HepG2 (cell line): ENCODE results near the gene ANKS4B.

Experiments
- CTCF ChIP-seq: sonication (generic); formaldehyde crosslinking; IDR thresholded peaks from 2 replicates; pipeline ENCODE4 v1.5.0; 2020; ENCODE audit warnings: mild to moderate bottlenecking, missing genetic modification reagents, moderate library complexity
- EZH2 ChIP-seq: conservative IDR thresholded peaks from 2 replicates; pipeline ENCODE4 v1.6.1; 2012; ENCODE audit warnings: mild to moderate bottlenecking, low read depth, low read length, moderate library complexity
- FOXK2 ChIP-seq: fragments of 450-650 bp; IDR thresholded peaks from 2 replicates; pipeline ENCODE4 v1.6.1; 2016
- KLF16 ChIP-seq, 2 experiments: sonication (generic) in 1 of 2; formaldehyde crosslinking in 1 of 2; IDR thresholded peaks; 2 replicates each; pipeline versions ENCODE4 v1.6.1 to v1.8.0; 2016 to 2023; ENCODE audit warnings: missing genetic modification reagents in 2 of 2, missing compliant biosample characterization in 1 of 2
- PITX1 ChIP-seq: sonication (generic); formaldehyde crosslinking; IDR thresholded peaks from 2 replicates; pipeline ENCODE4 v1.5.1; 2020; ENCODE audit warnings: mild to moderate bottlenecking, missing genetic modification reagents
- POLR2AphosphoS5 ChIP-seq: IDR thresholded peaks from 2 replicates; pipeline ENCODE4 v1.6.1; 2012; ENCODE audit warnings: low read depth, low read length
- RNF2 ChIP-seq: fragments of 450-650 bp; conservative IDR thresholded peaks from 2 replicates; pipeline ENCODE4 v1.6.1; 2016; ENCODE audit warnings: low read depth
- SP1 ChIP-seq, 2 experiments: fragments of 450-650 bp in 1 of 2; sonication (generic) in 1 of 2; formaldehyde crosslinking in 1 of 2; IDR thresholded peaks; 2 replicates each; pipeline versions ENCODE4 v1.4.0 to v1.6.1; 2016 to 2020; ENCODE audit warnings: missing genetic modification reagents in 1 of 2
- TGIF2 ChIP-seq: IDR thresholded peaks from 2 replicates; pipeline ENCODE4 v1.6.1; 2016; ENCODE audit warnings: control low read depth, missing compliant biosample characterization
- ZBTB21 ChIP-seq: sonication (generic); formaldehyde crosslinking; IDR thresholded peaks from 2 replicates; pipeline ENCODE4 v1.4.0; 2020; ENCODE audit warnings: missing genetic modification reagents
- ZFX ChIP-seq: sonication (generic); formaldehyde crosslinking; IDR thresholded peaks from 2 replicates; pipeline ENCODE4 v1.4.0; 2020; ENCODE audit warnings: mild to moderate bottlenecking, low read depth, missing genetic modification reagents, moderate library complexity
- ZNF18 ChIP-seq: sonication (generic); formaldehyde crosslinking; IDR thresholded peaks from 2 replicates; pipeline ENCODE4 v1.8.0; 2022; ENCODE audit warnings: mild to moderate bottlenecking, missing genetic modification reagents; ENCODE audit not compliant: insufficient replicate concordance
- ZNF572 ChIP-seq: sonication (generic); formaldehyde crosslinking; IDR thresholded peaks from 2 replicates; pipeline ENCODE4 v1.5.1; 2020; ENCODE audit warnings: mild to moderate bottlenecking, missing genetic modification reagents

DNA sequence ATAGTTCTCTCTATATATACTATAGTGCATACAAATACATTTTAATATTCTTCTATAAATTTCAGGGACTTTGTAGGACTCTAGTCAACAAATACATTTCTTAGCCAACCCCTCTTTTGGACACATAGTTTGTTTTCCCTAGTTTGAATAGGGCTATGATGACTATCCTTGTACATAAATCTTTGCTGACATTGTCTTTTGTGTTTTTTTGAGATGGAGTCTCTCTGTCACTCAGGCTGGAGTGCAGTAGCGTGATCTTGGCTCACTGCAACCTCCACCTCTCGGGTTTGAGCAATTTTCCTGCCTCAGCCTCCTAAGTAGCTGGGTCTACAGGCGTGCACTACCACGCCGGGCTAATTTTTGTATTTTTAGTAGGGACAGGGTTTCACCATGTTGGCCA, 3.3 kb downstream of the ANKS4B start:
- TF ChIP-seq ZNF18 (no peak), POLR2AphosphoS5 (no peak), FOXK2 (no peak), ZBTB21 (no peak), EZH2 (no peak), ZFX (no peak), CTCF (CRISPR knock-in tag) (no peak), TGIF2 (CRISPR knock-in tag) (no peak), KLF16 (CRISPR knock-in tag; IDR thresholded peaks at IDR 0.05) (no peak), SP1 (IDR thresholded peaks at IDR 0.05) (no peak), SP1 (CRISPR knock-in tag; IDR thresholded peaks at IDR 0.05) (no peak), RNF2 (no peak), PITX1 (CRISPR knock-in tag) (no peak), ZNF572 (CRISPR knock-in tag) (no peak)
